Measurements from ENCODE around the gene CATSPER3. TPM values are rescaled to one million over a fixed set of nuclear protein-coding genes. Genes with fewer than 3 reads are reported as not detected.

CATSPER3 gene
- total RNA-seq, 4 donors from 2014 or later, result 0.34 TPM; not detected in 3

- WGBS, result 29% methylated on average over 9 of the region's 10 CpGs
- TF ChIP-seq POLR2A (IDR thresholded peaks at IDR 0.05) (no peak), POLR2AphosphoS5 (IDR thresholded peaks at IDR 0.05) (no peak), CTCF (IDR thresholded peaks at IDR 0.05) (no peak), EP300 (IDR thresholded peaks at IDR 0.05) (no peak)
- Histone ChIP-seq H3K36me3 (no peaks in the 10 kb centered on the region), H3K4me3 (no peak overlapping the region), H3K27ac (no peak overlapping the region), H3K27me3 (no peaks in the 10 kb centered on the region), H3K4me1 (peaks cover 8% of the 10 kb centered on the region), H3K9me3 (no peaks in the 10 kb centered on the region)
- peak; percentile 40 to 62 for DNase-seq (ENCODE audit: low spot score in 2 of 2)
Observed at GRCh38 chr5:135013947-135014570, 46.4 kb downstream of the CATSPER3 start.

GRCh38 chr5:135015942-135016341, 48.2 kb downstream of the CATSPER3 start:
- Histone ChIP-seq H3K9me3 (no peaks in the 10 kb centered on the region), H3K27me3 (no peaks in the 10 kb centered on the region), H3K4me3 (no peak overlapping the region), H3K27ac (no peak overlapping the region), H3K36me3 (no peaks in the 10 kb centered on the region), H3K4me1 (peaks cover 8% of the 10 kb centered on the region)
- TF ChIP-seq POLR2A (IDR thresholded peaks at IDR 0.05) (no peak), POLR2AphosphoS5 (IDR thresholded peaks at IDR 0.05) (no peak), CTCF (IDR thresholded peaks at IDR 0.05) (no peak), EP300 (IDR thresholded peaks at IDR 0.05) (no peak)
- DNase-seq (ENCODE audit: low spot score in 2 of 2), result no peak
- WGBS, result 94% methylated on average over 6 of the region's 6 CpGs

- no peak for TF ChIP-seq EP300 (IDR thresholded peaks at IDR 0.05)
- TF ChIP-seq POLR2AphosphoS5 (IDR thresholded peaks at IDR 0.05), result no peak
- no peak for TF ChIP-seq CTCF (IDR thresholded peaks at IDR 0.05)
- no peak for TF ChIP-seq POLR2A (IDR thresholded peaks at IDR 0.05)
- WGBS, result 59% methylated on average over 11 of the region's 11 CpGs
- Histone ChIP-seq H3K9me3 (no peaks in the 10 kb centered on the region), H3K27me3 (no peaks in the 10 kb centered on the region), H3K4me1 (peaks cover 8% of the 10 kb centered on the region), H3K27ac (no peak overlapping the region), H3K36me3 (no peaks in the 10 kb centered on the region), H3K4me3 (no peak overlapping the region)
- peak; percentile 26 to 69 for DNase-seq (ENCODE audit: low spot score in 2 of 2)
Observed at GRCh38 chr5:135016861-135017290, 49.2 kb downstream of the CATSPER3 start.

GRCh38 chr5:135018457-135018856, 50.8 kb downstream of the CATSPER3 start:
- Histone ChIP-seq H3K9me3 (no peaks in the 10 kb centered on the region), H3K4me1 (peaks cover 8% of the 10 kb centered on the region), H3K4me3 (no peak overlapping the region), H3K36me3 (no peaks in the 10 kb centered on the region), H3K27ac (no peak overlapping the region), H3K27me3 (peaks cover 5% of the 10 kb centered on the region)
- no peak for TF ChIP-seq EP300 (IDR thresholded peaks at IDR 0.05)
- TF ChIP-seq CTCF (IDR thresholded peaks at IDR 0.05), result no peak
- no peak for TF ChIP-seq POLR2AphosphoS5 (IDR thresholded peaks at IDR 0.05)
- TF ChIP-seq POLR2A (IDR thresholded peaks at IDR 0.05), result no peak
- 89% methylated on average over 4 of the region's 4 CpGs for WGBS
- DNase-seq (ENCODE audit: low spot score in 2 of 2), result peak; percentile 31 to 52

GRCh38 chr5:135019314-135019713, 51.6 kb downstream of the CATSPER3 start:
- no peaks in the 10 kb centered on the region for H3K9me3 ChIP-seq
- peak; percentile 32 to 41 for DNase-seq (ENCODE audit: low spot score in 2 of 2)
- 90% methylated on average over 5 of the region's 5 CpGs for WGBS

More at GRCh38 chr5:135019314-135019713, 51.6 kb downstream of the CATSPER3 start:
- no peak overlapping the region for H3K4me3 ChIP-seq
- H3K27me3 ChIP-seq, result peaks cover 5% of the 10 kb centered on the region
- TF ChIP-seq CTCF (IDR thresholded peaks at IDR 0.05) (no peak), POLR2AphosphoS5 (IDR thresholded peaks at IDR 0.05) (no peak), POLR2A (IDR thresholded peaks at IDR 0.05) (no peak), EP300 (IDR thresholded peaks at IDR 0.05) (no peak)
- no peak overlapping the region for H3K27ac ChIP-seq
- peaks cover 6% of the 10 kb centered on the region for H3K4me1 ChIP-seq
- H3K36me3 ChIP-seq, result no peaks in the 10 kb centered on the region

Measured in suprapubic skin (tissue), 4 donors.